Motor neuron (in vitro differentiated cells): ENCODE measurements around the gene SASH1. TPM values are rescaled to one million over a fixed set of nuclear protein-coding genes. Genes with fewer than 3 reads are reported as not detected.
A peak's percentile ranks its signal among the peaks of the same experiment; 100 is the strongest.

Experiments used
- ATAC-seq, 8 experiments: fragments of 200-7000 bp; cut with Tn5 transposase; replicated peaks in 6 of 8; 2 replicates each; pipeline ENCODE4 v1.8.0; 2021; ENCODE audit warnings: mild to moderate bottlenecking in 8 of 8, moderate library complexity in 8 of 8
- H3K27ac ChIP-seq, 2 donors: fragments of 250-450 bp; sonication (Bioruptor Pico); 2 replicates each; pipeline ENCODE4 v1.9.0; 2021; ENCODE audit warnings: antibody characterized with exemption in 2 of 2, mild to moderate bottlenecking in 2 of 2, moderate library complexity in 1 of 2
- H3K4me1 ChIP-seq, 2 donors: fragments of 250-450 bp; sonication (Bioruptor Pico); replicated peaks in 1 of 2; 2 replicates each; pipeline ENCODE4 v1.6.1; 2021; ENCODE audit warnings: antibody characterized with exemption in 2 of 2, mild to moderate bottlenecking in 2 of 2, moderate library complexity in 1 of 2
- H3K4me3 ChIP-seq, 5 donors: fragments of 250-450 bp; sonication (Bioruptor Pico); 2 replicates each; pipeline ENCODE4 v1.9.0; 2021; ENCODE audit warnings: antibody characterized with exemption in 5 of 5, mild to moderate bottlenecking in 5 of 5, moderate library complexity in 4 of 5
- WGBS, 10 experiments: fragments of 450-650 bp; shearing (Covaris generic); methylation state at CpG; one replicate each; pipeline ENCODE4 v1.0.0; 2022; 5-methylcytosine and 5-hydroxymethylcytosine counted together
- in situ Hi-C, 9 experiments: fragments of 400-800 bp; cut with MboI; loops; one replicate each; pipeline ENCODE4 v1.15.0; 2021; ENCODE audit warnings: low sequenced_read_pairs in 9 of 9, low pct_unique_long_range_greater_than_20kb in 2 of 9; ENCODE audit not compliant: unreplicated experiment in 9 of 9
- total RNA-seq, 8 experiments: library from RNA; unstranded; fragments of 300-600 nt; gene quantifications; 2 replicates each; pipeline versions ENCODE4 v1.2.3 to v1.2.4, GENCODE V29; 2022

SASH1 gene
- total RNA-seq, 8 experiments from 2014 or later = 7.8 to 139 (median 18.4) TPM

DNA sequence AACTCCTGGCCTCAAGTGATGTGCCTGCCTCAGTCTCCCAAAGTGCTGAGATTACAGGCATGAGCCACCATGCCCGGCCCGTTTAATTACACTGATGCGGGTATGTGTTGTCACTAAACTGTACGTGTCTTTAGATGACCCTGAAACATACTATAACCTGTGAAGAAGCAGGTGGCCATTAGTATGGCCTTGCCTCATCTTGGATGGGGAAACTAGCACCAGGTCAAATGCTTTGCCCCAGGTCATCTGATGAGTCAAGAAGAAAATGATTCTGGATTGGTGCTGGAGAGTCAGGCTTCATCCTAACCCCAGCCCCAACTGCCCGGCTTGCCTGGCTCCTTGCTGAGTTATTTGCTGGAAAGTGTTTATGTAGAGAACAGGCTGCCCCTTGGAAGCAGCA, 2.9 kb upstream of the SASH1 start:
- no peak overlapping the region for H3K27ac ChIP-seq
- in situ Hi-C loops = no loop called here
- peaks cover 3 to 7% of the 10 kb centered on the region in 2 donors for H3K4me1 ChIP-seq
- ATAC-seq = no peak
- 92 to 100% (median 97%) methylated on average over 1 to 4 of the region's 5 CpGs; no CpG with 5 or more reads in 3 of the 10 experiments for WGBS, 10 experiments
- no peak overlapping the region for H3K4me3 ChIP-seq

DNA sequence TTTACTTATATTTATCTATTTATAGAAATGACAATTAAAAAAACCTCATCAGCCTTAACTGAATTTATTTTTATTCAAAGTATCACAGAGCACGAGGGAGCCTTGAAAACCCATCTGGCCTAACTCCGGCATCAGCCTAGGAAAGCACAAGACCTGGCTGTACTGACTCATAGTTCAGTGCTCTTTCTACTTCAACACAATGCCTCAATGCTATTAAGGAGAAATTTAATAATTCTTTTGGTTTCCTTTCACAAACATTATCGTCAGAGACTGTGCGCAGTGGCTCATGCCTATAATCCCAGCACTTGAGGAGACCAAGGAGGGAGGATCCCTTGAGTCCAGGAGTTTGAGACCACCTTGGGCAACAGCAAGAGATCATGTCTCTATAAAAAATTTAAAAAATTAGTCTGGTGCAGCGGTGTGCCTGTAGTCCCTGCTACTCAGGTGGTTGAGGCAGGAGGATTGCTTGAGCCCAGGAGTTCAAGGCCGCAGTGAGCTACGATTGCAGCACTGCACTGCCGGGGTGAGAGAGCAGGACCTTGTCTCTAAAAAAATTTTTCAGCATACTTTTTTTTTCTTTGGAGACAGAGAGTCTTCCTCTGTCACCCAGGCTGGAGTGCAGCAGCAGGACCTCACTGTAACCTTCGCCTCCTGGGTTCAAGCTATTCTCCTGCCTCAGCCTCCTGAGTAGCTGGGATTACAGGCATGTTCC, 1.9 kb upstream of the SASH1 start:
- H3K4me3 ChIP-seq = no peak overlapping the region
- ATAC-seq = no peak
- in situ Hi-C loops = no loop called here
- peaks cover 3 to 17% of the 10 kb centered on the region in 2 donors for H3K4me1 ChIP-seq
- 86 to 100% (median 100%) methylated on average over 1 to 9 of the region's 9 CpGs for WGBS, 10 experiments
- no peak overlapping the region for H3K27ac ChIP-seq

DNA sequence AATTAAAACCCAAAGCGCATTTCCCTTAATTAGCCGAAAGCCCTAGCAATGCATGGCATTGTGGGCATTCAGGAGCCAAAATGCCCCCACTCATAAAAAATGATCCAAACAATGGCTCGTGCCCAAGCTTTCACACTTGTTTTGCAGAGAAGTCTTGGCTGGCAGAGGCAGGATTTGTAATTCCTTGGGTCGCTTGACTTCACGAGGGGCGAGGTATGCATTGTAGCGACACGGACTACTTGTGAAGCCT, 613 bp upstream of the SASH1 start:
- Histone ChIP-seq H3K4me1 (peaks cover 3 to 26% of the 10 kb centered on the region in 2 donors), H3K4me3 (peak overlapping the region; percentile 46 to 89 (median 70)), H3K27ac (peak overlapping the region; percentile 83 to 99)
- 0 to 18% (median 1%) methylated on average over 1 to 8 of the region's 8 CpGs; no CpG with 5 or more reads in 3 of the 10 experiments for WGBS, 10 experiments
- in situ Hi-C loops = no loop called here
- ATAC-seq = no peak

DNA sequence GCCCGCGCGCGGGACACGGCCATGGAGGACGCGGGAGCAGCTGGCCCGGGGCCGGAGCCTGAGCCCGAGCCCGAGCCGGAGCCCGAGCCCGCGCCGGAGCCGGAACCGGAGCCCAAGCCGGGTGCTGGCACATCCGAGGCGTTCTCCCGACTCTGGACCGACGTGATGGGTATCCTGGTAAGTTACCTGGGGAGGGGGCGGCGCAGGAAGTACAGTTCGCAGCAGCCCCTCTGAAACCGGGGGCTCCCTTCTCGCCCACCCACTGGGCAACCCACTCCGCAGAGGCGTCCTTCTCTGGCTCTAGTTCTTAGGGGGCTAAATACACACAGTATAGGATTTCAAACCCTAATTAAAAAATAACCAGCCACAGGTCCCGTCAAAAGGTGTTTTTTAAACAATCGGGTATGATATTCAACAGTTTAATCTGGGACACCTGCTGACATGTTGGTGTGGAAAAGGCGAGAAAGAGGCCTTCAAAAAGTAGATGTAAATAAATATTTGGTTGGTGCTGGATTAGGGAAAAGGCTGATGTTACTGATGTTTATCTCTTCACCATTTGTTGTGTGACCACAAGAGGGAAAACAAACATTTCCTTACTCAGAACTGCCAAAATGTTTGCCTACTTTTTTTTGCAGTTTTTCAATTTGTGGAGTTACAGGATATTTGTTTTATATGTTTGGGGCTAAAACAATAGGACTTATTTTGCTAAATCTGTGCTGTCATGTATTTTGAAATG, 577 bp downstream of the SASH1 start:
- in situ Hi-C loops = no loop called here
- WGBS, 10 experiments = 0 to 12% (median 6%) methylated on average over 2 to 6 of the region's 34 CpGs; no CpG with 5 or more reads in 1 of the 10 experiments
- peak overlapping the region; percentile 46 to 89 (median 70) for H3K4me3 ChIP-seq
- H3K4me1 ChIP-seq = peaks cover 3 to 33% of the 10 kb centered on the region in 2 donors
- H3K27ac ChIP-seq = peak overlapping the region; percentile 83 to 99
- ATAC-seq = peak in 2 of 8 experiments; percentile 3 to 4

DNA sequence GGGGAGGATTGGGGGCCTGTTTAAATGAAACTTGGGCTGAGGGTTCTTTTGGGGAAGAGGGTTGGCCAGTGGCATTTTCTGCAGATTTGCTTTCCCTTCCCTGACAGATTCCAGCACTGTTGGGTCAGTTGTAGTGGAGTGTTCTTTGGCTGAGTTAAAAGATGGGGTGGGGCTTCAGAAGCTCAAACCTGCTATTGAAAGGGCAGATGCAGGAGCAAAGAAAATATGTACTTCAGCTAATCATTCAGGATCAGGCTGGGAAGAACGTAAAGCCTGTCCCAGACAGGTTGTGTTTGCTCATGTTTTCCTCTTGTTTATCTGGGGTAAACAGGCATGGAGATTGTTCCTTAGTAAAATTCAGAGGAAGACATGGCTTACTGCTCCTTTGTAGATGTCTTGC, 2.5 kb downstream of the SASH1 start:
- ATAC-seq = no peak
- H3K4me1 ChIP-seq = peaks cover 3 to 33% of the 10 kb centered on the region in 2 donors
- WGBS, 10 experiments = 18 to 100% (median 78%) methylated on average over 1 of the region's 1 CpG; no CpG with 5 or more reads in 6 of the 10 experiments
- in situ Hi-C loops = no loop called here
- H3K27ac ChIP-seq = no peak overlapping the region
- no peak overlapping the region for H3K4me3 ChIP-seq

DNA sequence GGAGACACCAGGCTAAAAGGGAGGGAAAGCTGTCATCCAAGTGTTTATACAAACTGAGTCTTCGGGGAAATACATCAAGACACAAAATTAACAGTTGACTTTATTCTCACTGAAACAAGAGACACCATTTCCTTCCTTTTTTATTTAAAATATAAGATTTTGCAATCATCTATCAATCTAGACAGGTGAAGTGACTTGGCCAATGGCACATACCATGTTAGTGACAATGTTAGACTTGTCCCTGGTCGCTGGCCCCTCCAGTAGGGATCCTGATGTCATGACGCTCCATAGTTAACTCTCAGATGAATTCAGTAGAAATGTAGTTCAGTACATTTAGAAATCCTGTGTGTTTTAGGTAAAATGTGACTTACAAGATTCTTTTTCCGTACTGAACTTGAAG, 2.9 kb downstream of the SASH1 start:
- in situ Hi-C loops = no loop called here
- peaks cover 3 to 33% of the 10 kb centered on the region in 2 donors for H3K4me1 ChIP-seq
- no peak for ATAC-seq
- H3K4me3 ChIP-seq = no peak overlapping the region
- 47 to 100% (median 70%) methylated on average over 1 to 4 of the region's 4 CpGs; no CpG with 5 or more reads in 2 of the 10 experiments for whole genome bisulfite sequencing, 10 experiments
- H3K27ac ChIP-seq = no peak overlapping the region

DNA sequence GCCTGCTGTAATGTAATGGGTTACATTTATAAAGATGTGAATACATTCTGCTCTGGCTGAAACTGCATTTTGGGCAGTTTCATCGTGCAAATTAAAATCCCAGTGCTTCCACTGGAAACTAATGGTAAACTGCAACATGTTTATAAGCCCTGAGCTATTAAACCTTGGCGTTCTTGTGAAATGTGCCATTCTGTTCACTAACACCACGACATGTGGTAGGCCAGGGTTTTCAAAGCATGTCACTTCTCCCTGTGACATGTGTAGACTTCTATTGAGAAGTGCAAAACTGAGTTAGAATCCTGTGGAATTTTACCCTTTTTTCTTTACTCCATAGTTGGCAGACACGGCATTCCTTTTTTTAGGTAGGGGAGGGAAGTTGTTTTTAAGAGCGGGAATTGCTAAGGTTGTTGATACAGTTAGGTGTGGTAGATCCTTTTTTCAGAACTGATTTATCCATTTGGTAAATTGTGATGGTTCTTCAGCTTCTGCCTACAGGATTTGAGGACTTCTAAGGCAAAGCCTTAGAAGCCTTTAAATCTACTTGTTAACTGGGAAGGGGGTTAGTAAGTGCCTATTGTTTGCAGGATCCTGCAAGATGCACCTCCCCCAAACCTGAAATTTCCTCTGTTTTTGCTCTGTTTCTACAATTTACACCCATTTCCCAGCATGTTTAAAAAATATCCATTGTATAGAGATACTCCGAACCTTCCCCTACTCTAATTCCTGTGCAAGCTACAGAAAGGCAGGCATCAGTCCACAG, 4.2 kb downstream of the SASH1 start:
- in situ Hi-C loops = no loop called here
- Histone ChIP-seq H3K4me1 (peaks cover 0 to 29% of the 10 kb centered on the region in 2 donors), H3K27ac (no peak overlapping the region), H3K4me3 (no peak overlapping the region)
- no peak for ATAC-seq
- WGBS, 10 experiments = 20 to 100% (median 51%) methylated on average over 1 to 6 of the region's 6 CpGs

DNA sequence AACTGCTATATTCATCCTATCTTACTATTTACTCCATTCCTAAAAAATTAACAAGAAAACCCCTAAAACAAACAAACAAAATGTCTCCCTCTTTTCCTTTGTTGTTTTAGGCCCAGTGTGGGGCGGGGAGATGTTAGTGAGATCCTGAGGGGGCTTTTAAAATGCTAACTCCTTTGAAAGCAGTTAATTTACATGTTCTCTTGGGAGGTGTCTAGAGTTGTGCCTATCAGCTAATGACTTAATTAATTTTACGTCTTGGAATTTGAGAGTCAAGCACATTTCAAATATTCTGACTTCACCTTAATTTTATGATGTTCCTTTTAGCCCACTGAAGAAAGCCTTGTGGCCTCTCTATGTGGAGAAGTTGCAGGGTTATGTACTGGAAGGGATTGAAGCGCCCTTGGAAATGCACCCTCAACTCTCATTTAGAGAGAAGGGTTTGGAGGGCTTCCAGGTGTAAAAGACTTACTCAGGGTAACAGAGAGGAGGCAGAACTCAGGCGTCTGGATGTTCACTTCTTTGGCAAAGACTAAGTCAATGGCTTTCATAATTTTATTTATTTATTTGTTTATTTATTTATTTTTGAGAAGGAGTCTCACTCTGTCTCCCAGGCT, 4.9 kb downstream of the SASH1 start:
- in situ Hi-C loops = no loop called here
- no peak for ATAC-seq
- 25 to 100% (median 83%) methylated on average over 1 to 3 of the region's 4 CpGs; no CpG with 5 or more reads in 1 of the 10 experiments for WGBS, 10 experiments
- H3K4me3 ChIP-seq = no peak overlapping the region
- peaks cover 0 to 29% of the 10 kb centered on the region in 2 donors for H3K4me1 ChIP-seq
- no peak overlapping the region for H3K27ac ChIP-seq

DNA sequence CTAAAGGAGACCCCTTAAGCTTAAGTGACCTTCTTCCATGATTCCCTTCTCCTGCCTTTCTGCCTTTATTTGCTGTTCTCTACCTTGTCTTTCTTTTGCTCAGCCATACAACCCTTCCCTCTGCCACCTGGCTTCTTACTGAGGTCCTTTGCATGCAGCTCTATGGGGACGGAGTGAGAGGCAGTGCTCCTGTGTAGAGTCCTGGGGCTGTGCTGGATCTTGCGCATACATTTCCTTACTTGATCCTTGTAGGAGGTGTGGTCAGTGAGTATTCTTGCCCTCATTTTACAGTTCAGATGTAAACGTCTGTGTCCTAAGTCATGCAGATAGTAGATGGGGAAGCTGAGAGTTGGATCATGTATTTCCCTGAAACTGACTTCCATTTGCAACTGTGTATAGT, 5.7 kb downstream of the SASH1 start:
- 0 to 100% (median 43%) methylated on average over 1 to 2 of the region's 3 CpGs; no CpG with 5 or more reads in 3 of the 10 experiments for WGBS, 10 experiments
- H3K27ac ChIP-seq = no peak overlapping the region
- in situ Hi-C loops = no loop called here
- H3K4me1 ChIP-seq = peaks cover 0 to 29% of the 10 kb centered on the region in 2 donors
- no peak overlapping the region for H3K4me3 ChIP-seq
- peak in 4 of 8 experiments; percentile 30 to 93 (median 90) for ATAC-seq

DNA sequence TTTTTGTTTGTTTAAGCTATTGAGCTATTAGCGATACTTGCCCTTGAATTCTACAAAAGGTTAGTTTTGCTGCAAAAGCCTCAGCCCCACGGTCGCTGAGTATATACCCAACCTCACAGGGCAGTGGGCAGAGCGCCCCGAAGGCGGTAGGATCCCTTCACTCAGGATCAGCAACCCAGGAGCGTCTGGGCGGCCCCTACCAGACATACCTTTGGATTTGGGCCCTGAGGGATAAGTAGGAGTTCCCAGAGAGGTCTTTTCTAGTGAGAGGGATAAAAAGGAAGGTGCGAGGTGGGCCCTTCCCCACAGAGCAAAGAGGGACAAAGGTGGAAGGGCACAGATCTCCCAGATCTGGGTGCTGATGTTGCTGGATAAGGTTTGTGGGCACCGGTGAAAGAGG, 6.1 kb downstream of the SASH1 start:
- in situ Hi-C loops = no loop called here
- no peak overlapping the region for H3K4me3 ChIP-seq
- 79 to 100% (median 91%) methylated on average over 1 to 7 of the region's 10 CpGs; no CpG with 5 or more reads in 1 of the 10 experiments for WGBS, 10 experiments
- ATAC-seq = no peak
- H3K27ac ChIP-seq = no peak overlapping the region
- peaks cover 0 to 29% of the 10 kb centered on the region in 2 donors for H3K4me1 ChIP-seq

DNA sequence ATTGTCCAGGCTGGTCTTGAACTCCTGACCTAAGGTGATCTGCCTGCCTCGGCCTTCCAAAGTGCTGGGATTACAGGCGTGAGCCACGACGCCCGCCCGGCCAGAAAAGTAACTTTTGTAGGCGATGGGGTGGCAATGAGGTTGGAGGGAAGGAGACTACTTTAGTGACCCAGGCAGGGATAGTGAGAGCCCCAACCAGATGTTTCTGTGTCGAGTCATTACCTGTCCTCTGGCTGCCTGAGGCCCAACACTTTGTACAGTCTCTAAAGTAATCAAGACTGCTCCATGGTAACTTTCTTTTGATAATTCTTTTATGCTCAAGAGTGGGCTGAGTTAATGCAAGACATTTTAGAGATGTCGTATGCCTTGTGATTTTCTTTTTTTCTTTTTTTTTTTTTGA, 6.8 kb downstream of the SASH1 start:
- Histone ChIP-seq H3K27ac (no peak overlapping the region), H3K4me3 (no peak overlapping the region), H3K4me1 (peaks cover 0 to 29% of the 10 kb centered on the region in 2 donors)
- no peak for ATAC-seq
- WGBS, 10 experiments = 66 to 100% (median 95%) methylated on average over 1 to 9 of the region's 9 CpGs; no CpG with 5 or more reads in 4 of the 10 experiments
- in situ Hi-C loops = no loop called here

DNA sequence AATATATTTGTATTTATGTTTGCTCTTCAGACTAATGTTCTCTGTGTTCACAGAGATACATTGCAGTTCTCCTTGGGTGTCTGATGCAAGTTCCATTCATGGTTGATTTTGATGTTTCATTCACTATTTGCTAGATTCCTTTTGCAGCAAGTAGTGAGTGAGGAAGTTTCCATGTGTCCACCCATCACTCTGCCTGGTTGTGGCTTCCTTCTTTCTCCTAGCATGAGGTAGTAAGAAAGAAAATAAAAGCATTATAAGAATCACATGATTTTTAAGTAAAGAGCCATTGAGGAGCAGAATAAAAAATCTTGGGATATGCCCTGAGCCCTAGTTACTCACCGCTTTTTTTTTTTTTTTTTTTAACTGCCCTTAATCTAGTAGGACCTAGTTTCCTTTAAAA, 8.7 kb downstream of the SASH1 start:
- Histone ChIP-seq H3K4me1 (peaks cover 0 to 19% of the 10 kb centered on the region in 2 donors), H3K4me3 (no peak overlapping the region), H3K27ac (no peak overlapping the region)
- 50 to 100% (median 86%) methylated on average over 1 of the region's 1 CpG; no CpG with 5 or more reads in 1 of the 10 experiments for WGBS, 10 experiments
- in situ Hi-C loops = no loop called here
- ATAC-seq = peak in 1 of 8 experiments; percentile 9
